HepG2 (cell line): Measurements from ENCODE around the gene PHKA2. TPM values are rescaled to one million over a fixed set of nuclear protein-coding genes. Genes with fewer than 3 reads are reported as not detected.
A peak's percentile ranks its signal among the peaks of the same experiment; 100 is the strongest.

ENCODE experiments used
- ATAC-seq: fragments of 200-7000 bp; cut with Tn5 transposase; 3 replicates; pipeline ENCODE4 v1.9.1; 2020; ENCODE audit warnings: mild to moderate bottlenecking, moderate library complexity
- BruUV-seq: library from RNA; stranded (reverse); fragments of 400-500 nt; replicated peaks from 2 replicates; lab custom pipeline; 2021; lab: Mats Ljungman, UMichigan
- CTCF ChIA-PET: fragments of 300-600 bp; formaldehyde crosslinking; extraction: SDS; loops from one replicate; lab custom pipeline; 2021; ENCODE audit warnings: low total read pairs, inconsistent platforms, low intra/inter-chr PET ratio; lab: Yijun Ruan, JAX
- POLR2A ChIA-PET: fragments of 350-600 bp; sonication (Branson Sonifier 250); formaldehyde crosslinking; loops from one replicate; lab custom pipeline; 2020; ENCODE audit warnings: antibody characterized with exemption, inconsistent platforms; lab: Yijun Ruan, JAX
- DNase-seq: peaks from one replicate; pipeline ENCODE4 v3.0.0-alpha.2; 2015; ENCODE audit warnings: low spot score
- FAIRE-seq: peaks from 3 replicates; lab custom pipeline; 2011; peaks lifted over from hg19 to GRCh38; lab: Jason Lieb, UNC
- H2AFZ ChIP-seq: one replicate; pipeline ENCODE4 v1.6.1; 2011; ENCODE audit warnings: low read length, inconsistent platforms
- H3K27ac ChIP-seq: fragments of 300-600 bp; 3 replicates; pipeline ENCODE4 v1.8.0; 2011; ENCODE audit warnings: mixed run types, mild to moderate bottlenecking, mixed read lengths, low read length, inconsistent platforms; ENCODE audit not compliant: insufficient read depth; ENCODE audit errors: extremely low read length
- H3K27me3 ChIP-seq, 2 experiments: fragments of 200-600 bp in 1 of 2; 2 replicates in 1 of 2; 3 replicates in 1 of 2; pipeline versions ENCODE4 v1.6.0 to v1.8.0; 2011; ENCODE audit warnings: low read length in 2 of 2, mild to moderate bottlenecking in 2 of 2, moderate library complexity in 2 of 2, inconsistent platforms in 1 of 2; ENCODE audit not compliant: insufficient read depth in 2 of 2, control insufficient read depth in 1 of 2
- H3K36me3 ChIP-seq, 2 experiments: fragments of 200-600 bp in 1 of 2; replicated peaks in 1 of 2; 2 replicates in 1 of 2; 3 replicates in 1 of 2; pipeline versions ENCODE4 v1.5.1 to v1.8.0; 2011; ENCODE audit warnings: low read length in 2 of 2, inconsistent platforms in 1 of 2; ENCODE audit not compliant: insufficient read depth in 2 of 2, control insufficient read depth in 1 of 2
- H3K4me1 ChIP-seq: 2 replicates; pipeline ENCODE4 v1.5.1; 2012; ENCODE audit warnings: low read length, inconsistent platforms; ENCODE audit not compliant: insufficient read depth
- H3K4me2 ChIP-seq: 2 replicates; pipeline ENCODE4 v1.6.0; 2011; ENCODE audit warnings: low read depth, low read length, inconsistent platforms
- H3K4me3 ChIP-seq, 3 experiments: fragments of 200-600 bp in 1 of 3; sonication (generic), shearing (Covaris generic) in 1 of 3; replicated peaks in 1 of 3; 2 replicates each; pipeline ENCODE4 v1.5.1; 2011 to 2016; ENCODE audit warnings: low read length in 3 of 3, inconsistent platforms in 2 of 3, low read depth in 2 of 3, mild to moderate bottlenecking in 2 of 3, control low read depth in 1 of 3, mixed read lengths in 1 of 3; ENCODE audit not compliant: insufficient read depth in 1 of 3
- H3K79me2 ChIP-seq: one replicate; pipeline ENCODE4 v1.6.1; 2011; ENCODE audit warnings: low read length, inconsistent platforms; ENCODE audit not compliant: insufficient read depth
- H3K9ac ChIP-seq: 2 replicates; pipeline ENCODE4 v1.6.0; 2011; ENCODE audit warnings: mild to moderate bottlenecking, low read depth, low read length, inconsistent platforms; ENCODE audit not compliant: insufficient read depth
- H3K9me3 ChIP-seq: 2 replicates; pipeline ENCODE4 v1.5.1; 2012; ENCODE audit warnings: mild to moderate bottlenecking, low read length
- H4K20me1 ChIP-seq: 2 replicates; pipeline ENCODE4 v1.6.0; 2011; ENCODE audit warnings: inconsistent platforms, mild to moderate bottlenecking, low read length, moderate library complexity; ENCODE audit not compliant: insufficient read depth
- MAZ ChIP-seq, 2 experiments: sonication (generic) in 1 of 2; formaldehyde crosslinking in 1 of 2; IDR thresholded peaks; 2 replicates each; pipeline versions ENCODE4 v1.5.0 to v1.6.1; 2012 to 2020; ENCODE audit warnings: low read depth in 2 of 2, mild to moderate bottlenecking in 2 of 2, borderline replicate concordance in 1 of 2, improper control_type of control experiment in 1 of 2, low read length in 1 of 2, missing genetic modification reagents in 1 of 2, moderate library complexity in 1 of 2
- NONO ChIP-seq, 2 experiments: fragments of 450-650 bp in 1 of 2; sonication (generic) in 1 of 2; formaldehyde crosslinking in 1 of 2; IDR thresholded peaks in 1 of 2; conservative IDR thresholded peaks in 1 of 2; 2 replicates each; pipeline versions ENCODE4 v1.6.1 to v1.8.0; 2017 to 2022; ENCODE audit warnings: mild to moderate bottlenecking in 1 of 2, missing genetic modification reagents in 1 of 2, moderate library complexity in 1 of 2
- NR2F6 ChIP-seq, 2 experiments: IDR thresholded peaks; 2 replicates each; pipeline ENCODE4 v1.6.1; 2016; ENCODE audit warnings: antibody characterized with exemption in 1 of 2, mild to moderate bottlenecking in 1 of 2
- POLR2AphosphoS5 ChIP-seq: IDR thresholded peaks from 2 replicates; pipeline ENCODE4 v1.6.1; 2012; ENCODE audit warnings: low read depth, low read length
- REL ChIP-seq: sonication (generic); formaldehyde crosslinking; conservative IDR thresholded peaks from 2 replicates; pipeline ENCODE4 v1.8.0; 2022; ENCODE audit warnings: mild to moderate bottlenecking, missing genetic modification reagents, moderate library complexity
- RFXAP ChIP-seq: sonication (generic); formaldehyde crosslinking; IDR thresholded peaks from 2 replicates; pipeline ENCODE4 v1.4.0; 2020; ENCODE audit warnings: missing genetic modification reagents, borderline replicate concordance
- SIX1 ChIP-seq: sonication (generic); formaldehyde crosslinking; IDR thresholded peaks from 2 replicates; pipeline ENCODE4 v1.4.0; 2020; ENCODE audit warnings: missing genetic modification reagents, borderline replicate concordance
- SOX13 ChIP-seq, 3 experiments: fragments of 450-650 bp in 1 of 3; sonication (generic) in 1 of 3; formaldehyde crosslinking in 1 of 3; IDR thresholded peaks in 2 of 3; conservative IDR thresholded peaks in 1 of 3; 2 replicates each; pipeline versions ENCODE4 v1.5.0 to v1.6.1; 2016 to 2020; ENCODE audit warnings: antibody characterized with exemption in 1 of 3, mild to moderate bottlenecking in 1 of 3, missing compliant biosample characterization in 1 of 3, missing genetic modification reagents in 1 of 3, moderate library complexity in 1 of 3
- TCF7L2 ChIP-seq: IDR thresholded peaks from 2 replicates; pipeline ENCODE4 v1.6.1; 2011; ENCODE audit warnings: mild to moderate bottlenecking, low read depth, low read length, moderate library complexity
- TFDP1 ChIP-seq: IDR thresholded peaks from 2 replicates; pipeline ENCODE4 v1.6.1; 2016; ENCODE audit warnings: missing compliant biosample characterization, missing genetic modification reagents, borderline replicate concordance
- ZFP1 ChIP-seq: IDR thresholded peaks from 2 replicates; pipeline ENCODE4 v1.6.1; 2016
- ZFP36L1 ChIP-seq: sonication (generic); formaldehyde crosslinking; IDR thresholded peaks from 2 replicates; pipeline ENCODE4 v1.8.0; 2022; ENCODE audit warnings: mild to moderate bottlenecking, missing genetic modification reagents, moderate library complexity
- ZKSCAN8 ChIP-seq: IDR thresholded peaks from 2 replicates; pipeline ENCODE4 v1.6.1; 2016; ENCODE audit warnings: borderline replicate concordance, missing genetic modification reagents, missing compliant biosample characterization
- ZNF234 ChIP-seq: sonication (generic); formaldehyde crosslinking; conservative IDR thresholded peaks from 2 replicates; pipeline ENCODE4 v1.5.1; 2020; ENCODE audit warnings: mild to moderate bottlenecking, missing genetic modification reagents
- ZNF576 ChIP-seq: sonication (generic); formaldehyde crosslinking; IDR thresholded peaks from 2 replicates; pipeline ENCODE4 v1.4.0; 2020; ENCODE audit warnings: mild to moderate bottlenecking, missing genetic modification reagents
- WGBS: methylation state at CpG from one replicate; pipeline ENCODE4 v1.1.6; 2017; ENCODE audit warnings: low lambda C conversion rate; 5-methylcytosine and 5-hydroxymethylcytosine counted together
- in situ Hi-C: cut with HindIII; loops from 2 replicates; pipeline ENCODE4 v1.10.0; 2017; ENCODE audit warnings: low pct_unique_long_range_greater_than_20kb; ENCODE audit not compliant: extremely low pct_ligation_motif_present
- intact Hi-C: fragments of 100-400 bp; cut with micrococcal nuclease; formaldehyde crosslinking; loops from one replicate; pipeline ENCODE4 v1.10.0; 2022; ENCODE audit not compliant: unreplicated experiment
- polyA plus RNA-seq, 8 experiments: library from polyadenylated mRNA; depleted of rRNA in 3 of 8; stranded (reverse) in 7 of 8; unstranded in 1 of 8; fragments of >200 nt; fragmentation: Illumina TruSeq in 4 of 8; extraction: Trizol in 4 of 8; gene quantifications; 2 replicates each; pipeline versions ENCODE4 v1.2.1 to v1.2.3, GENCODE V29; 2011 to 2016; ENCODE audit warnings: low read depth in 4 of 8, missing spikeins in 1 of 8, mixed read lengths in 1 of 8; ENCODE audit not compliant: insufficient read depth in 1 of 8
- total RNA-seq, 5 experiments: library from RNA; depleted of rRNA; stranded (reverse); fragments of >200 nt; fragmentation: Illumina TruSeq; extraction: Trizol; gene quantifications; 2 replicates each; pipeline ENCODE4 v1.2.3, GENCODE V29; 2016; ENCODE audit warnings: low read depth in 1 of 5

Gene PHKA2
- total and polyA plus RNA-seq, 2 of the 13 experiments (the other 11 are each of a cell fraction or from before 2014, with no cell fraction given), result 20.5 to 273 TPM

GRCh38 chrX:18985186-18985435 is 1.2 kb upstream of the PHKA2 start:
- H3K4me1 ChIP-seq, result peaks cover 28% of the 10 kb centered on the region
- no peaks in the 10 kb centered on the region for H3K27me3 ChIP-seq
- intact Hi-C loops, result loop anchor here (5.0 kb wide), 1 partner anchor 1238 kb away; no protein-coding TSS in a partner anchor
- peaks cover 35% of the 10 kb centered on the region for H3K79me2 ChIP-seq
- H4K20me1 ChIP-seq, result no peaks in the 10 kb centered on the region
- TF ChIP-seq NR2F6 (IDR thresholded peaks at IDR 0.05) (peak; percentile 27; the same call in 1 of the 2 replicates), NR2F6 (CRISPR knock-in tag; IDR thresholded peaks at IDR 0.05) (no peak), SIX1 (CRISPR knock-in tag) (no peak), MAZ (IDR thresholded peaks at IDR 0.05; ENCODE audit: borderline replicate concordance, low read depth, low read length) (peak; percentile 13; the same call in 1 of the 2 replicates), MAZ (CRISPR knock-in tag; IDR thresholded peaks at IDR 0.05; ENCODE audit: low read depth) (no peak)
- H3K4me3 ChIP-seq, result peak overlapping the region; percentile 75 to 82 (median 80)
- 0% methylated on average over 4 of the region's 4 CpGs for WGBS
- no peak for DNase-seq
- CTCF ChIA-PET, result no interaction called here
- no peak overlapping the region for H2AFZ ChIP-seq
- BruUV-seq, result no TSS peak
- H3K27ac ChIP-seq, result peak overlapping the region; percentile 95
- POLR2A ChIA-PET, result interaction anchor here (1.1 to 1.6 kb wide), 3 partner anchors 10 to 80 kb away, joined by 4 to 7 read pairs (median 4); no protein-coding TSS in a partner anchor
- FAIRE-seq, result no peak
- ATAC-seq, result no peak; the same call in 2 of the 3 replicates
- peak overlapping the region; percentile 75 for H3K4me2 ChIP-seq
- H3K9me3 ChIP-seq, result no peaks in the 10 kb centered on the region
- in situ Hi-C loops, result no loop called here
- H3K36me3 ChIP-seq, result peaks cover 0 to 3% of the 10 kb centered on the region in 2 experiments; a peak in 1 of 5 replicates
- peak overlapping the region; percentile 80 for H3K9ac ChIP-seq

GRCh38 chrX:18984381-18985185 is 669 bp upstream of the PHKA2 start:
- peak overlapping the region; percentile 75 to 82 (median 80) for H3K4me3 ChIP-seq
- whole genome bisulfite sequencing, result 0% methylated on average over 1 of the region's 71 CpGs
- peak overlapping the region; percentile 95 for H3K27ac ChIP-seq
- peak overlapping the region; percentile 80 for H3K9ac ChIP-seq
- H3K4me2 ChIP-seq, result peak overlapping the region; percentile 77
- in situ Hi-C loops (no loop called here), intact Hi-C loops (loop anchor here (5.0 kb wide), 1 partner anchor 1237 kb away; no protein-coding TSS in a partner anchor)
- peaks cover 0 to 3% of the 10 kb centered on the region in 2 experiments; a peak in 1 of 5 replicates for H3K36me3 ChIP-seq
- FAIRE-seq (peak; percentile 4), DNase-seq (peak; percentile 70), ATAC-seq (peak; percentile 83)
- H4K20me1 ChIP-seq, result no peaks in the 10 kb centered on the region
- H3K27me3 ChIP-seq, result no peaks in the 10 kb centered on the region
- CTCF ChIA-PET, result no interaction called here
- H3K4me1 ChIP-seq, result peaks cover 28% of the 10 kb centered on the region
- no peaks in the 10 kb centered on the region for H3K9me3 ChIP-seq
- BruUV-seq, result no TSS peak
- POLR2A ChIA-PET, result interaction anchor here (1.0 to 1.7 kb wide), 8 partner anchors 8 to 583 kb away, joined by 3 to 7 read pairs (median 4); no protein-coding TSS in a partner anchor
- peaks cover 37% of the 10 kb centered on the region for H3K79me2 ChIP-seq
- no peak overlapping the region for H2AFZ ChIP-seq
- TF ChIP-seq NONO (IDR thresholded peaks at IDR 0.05) (no peak), NONO (CRISPR knock-in tag; conservative IDR thresholded peaks at IDR 0.05) (no peak), TFDP1 (CRISPR knock-in tag) (no peak; the same call in 1 of the 2 replicates), REL (no peak), ZFP1 (CRISPR knock-in tag) (no peak), TCF7L2 (no peak), POLR2AphosphoS5 (peak; percentile 49), ZNF234 (CRISPR knock-in tag) (no peak), RFXAP (CRISPR knock-in tag) (no peak), ZKSCAN8 (CRISPR knock-in tag) (no peak), ZNF576 (no peak), SOX13 (IDR thresholded peaks at IDR 0.05) (no peak), SOX13 (CRISPR knock-in tag; conservative IDR thresholded peaks at IDR 0.05 in 1 of 2, IDR thresholded peaks at IDR 0.05 in 1 of 2) (no peak), ZFP36L1 (no peak)
